ENCODE data around the gene SNTA1.
"Not testable (repeated sequence)": the region's sequence is repeated elsewhere in the genome, so short reads cannot be mapped to it uniquely, and the experiment has no call there.

Gene SNTA1

DNA sequence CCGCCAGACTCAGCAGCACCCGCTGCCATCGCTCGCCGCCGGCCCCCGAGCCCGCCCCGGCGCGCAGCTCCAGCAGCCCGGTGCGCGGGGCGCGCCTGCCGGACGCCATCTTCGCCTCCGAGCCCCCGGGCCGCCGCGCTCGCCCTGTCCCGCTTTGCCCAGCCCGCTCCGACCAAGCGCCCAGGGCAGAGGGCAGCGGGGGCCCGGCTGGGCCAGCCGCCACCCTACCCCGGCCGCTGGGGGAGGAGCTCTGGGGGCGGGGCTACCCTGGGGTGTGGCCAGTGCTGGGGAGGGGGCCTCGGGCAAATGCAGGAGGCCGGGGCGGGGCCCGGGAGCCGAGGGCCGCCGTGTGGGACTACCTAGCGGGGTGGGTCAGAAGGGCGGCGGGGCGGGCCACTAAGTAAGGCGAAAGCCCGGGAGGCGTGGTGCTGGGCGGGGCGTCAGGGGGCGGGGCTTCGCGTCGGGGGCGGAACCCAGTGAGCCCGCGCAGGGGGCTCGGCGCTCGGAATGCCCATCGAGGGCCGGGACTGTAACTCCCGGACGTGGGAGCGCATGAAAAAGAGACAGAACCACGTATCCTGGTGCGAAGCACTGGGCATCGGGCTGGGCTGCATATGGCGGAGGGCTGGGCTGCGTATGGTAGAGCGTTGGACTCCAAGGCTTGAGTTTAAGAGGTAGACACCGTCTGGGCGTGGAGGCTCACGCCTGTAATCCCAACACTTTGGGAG lies at the start of gene SNTA1:
TSS of gene SNTA1 (minus strand) at position 252 of the 728 bp plus-strand sequence. CDS start at position 109, 143 bp downstream.
- DNase-seq: peak; percentile 84

DNA sequence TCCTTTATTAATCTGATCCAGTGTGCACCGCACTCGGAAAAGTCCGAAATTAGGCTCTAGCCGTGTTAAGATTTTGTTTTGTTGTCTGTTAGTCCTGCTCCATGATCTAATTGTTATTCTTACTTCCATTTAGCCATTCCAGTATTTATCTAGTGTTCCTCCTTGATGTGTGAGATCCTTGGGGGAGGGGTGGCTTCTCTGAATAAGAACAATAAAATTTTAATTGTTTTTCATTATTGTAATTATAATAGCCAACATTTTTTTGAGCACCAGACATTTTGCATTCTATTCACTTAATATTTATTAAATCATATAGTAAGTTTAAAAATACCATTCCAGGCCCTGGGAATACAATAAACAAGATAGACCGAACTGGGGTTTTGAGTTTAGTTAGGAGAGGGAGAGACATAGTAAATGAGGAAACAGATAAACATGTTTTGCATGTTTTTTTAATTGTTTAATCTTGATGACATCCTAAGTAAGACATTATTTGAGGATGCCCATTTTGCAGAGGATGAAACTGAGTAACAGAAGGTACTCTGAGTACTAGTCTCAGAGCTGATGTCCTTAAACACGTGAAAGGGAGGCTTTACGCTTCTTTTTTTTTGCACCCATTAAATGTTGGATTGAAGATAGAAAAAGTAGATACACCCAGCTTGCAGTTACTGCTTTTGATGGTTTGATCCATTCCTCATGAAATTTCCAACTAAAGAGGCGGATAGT lies 47.5 kb upstream of the SNTA1 start:
- DNase-seq: peak; percentile 37

DNA sequence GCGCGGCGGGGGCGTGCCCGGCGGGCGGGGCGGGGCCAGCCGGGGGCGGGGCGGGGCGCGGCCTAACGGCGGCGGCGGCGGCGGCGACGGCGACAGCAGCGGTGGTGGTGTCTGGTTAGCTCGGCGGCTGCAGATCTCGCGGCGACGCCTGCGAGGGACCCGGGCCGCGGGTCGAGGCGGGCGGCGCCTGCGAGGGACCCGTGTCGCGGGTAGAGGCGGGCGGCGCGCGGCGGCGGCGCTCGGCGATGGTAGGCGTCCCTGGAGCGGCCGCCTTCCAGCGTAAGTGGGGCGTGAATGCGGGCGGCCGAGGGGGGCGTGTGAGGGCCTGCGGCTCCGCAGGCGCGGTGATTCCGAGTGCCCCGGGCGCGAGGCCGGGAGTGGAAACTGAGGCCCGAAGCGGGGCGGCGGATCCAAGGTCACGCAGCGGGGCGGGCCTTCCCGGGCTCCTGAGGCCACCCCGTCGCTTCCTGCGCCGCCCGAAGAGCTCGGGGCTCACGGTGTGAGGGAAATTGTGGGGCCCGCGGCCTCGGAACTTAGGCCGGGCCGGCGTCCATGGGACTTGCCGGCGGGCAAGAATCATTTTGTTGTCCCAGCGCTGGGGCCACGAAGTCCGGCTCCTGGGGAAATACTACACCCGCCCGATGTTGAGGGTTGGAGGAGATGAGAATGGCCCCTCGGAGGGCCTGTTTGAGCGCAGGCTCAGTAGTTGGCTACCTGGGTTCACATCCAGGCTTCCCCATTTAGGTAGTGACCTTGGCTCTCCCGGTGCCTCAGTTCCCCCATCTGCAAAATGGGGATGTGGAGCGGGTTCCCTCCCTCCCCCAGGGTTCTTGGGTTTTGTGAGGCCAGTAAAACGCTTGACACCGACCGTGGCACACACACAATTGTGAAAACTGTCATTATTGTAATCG lies 46.7 kb upstream of the SNTA1 start, which contains the start of gene CBFA2T2:
TSS of gene CBFA2T2 (plus strand) at position 74 of the 911 bp plus-strand sequence. CDS start at position 246, 172 bp downstream.
- DNase-seq: no peak

DNA sequence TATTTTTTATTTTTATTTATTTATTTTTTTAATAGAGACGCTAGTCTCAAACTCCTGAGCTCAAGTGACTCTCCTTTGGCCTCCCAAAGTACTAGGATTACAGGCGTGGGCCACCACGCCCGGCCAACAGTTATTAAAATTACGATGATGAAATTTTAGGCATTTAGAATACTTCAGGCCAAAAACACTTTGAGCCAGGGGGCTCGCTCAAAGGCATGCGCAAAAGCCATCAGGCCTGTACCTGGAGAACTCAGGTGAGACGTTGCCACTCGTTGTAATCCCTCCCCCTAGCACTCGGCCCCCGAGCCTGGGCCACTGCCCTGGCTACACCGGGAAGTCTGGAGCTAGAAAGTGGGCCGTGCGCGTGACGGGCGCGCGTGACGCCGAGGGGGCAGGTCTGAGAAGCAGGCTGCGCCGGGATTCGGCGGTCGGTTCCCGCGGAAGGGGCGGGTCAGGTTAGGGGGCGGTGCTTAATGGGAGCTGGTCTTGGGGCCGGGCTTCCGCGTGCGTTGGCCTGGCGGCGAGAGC lies 46.0 kb upstream of the SNTA1 start:
- peak; percentile 98 for DNase-seq

DNA sequence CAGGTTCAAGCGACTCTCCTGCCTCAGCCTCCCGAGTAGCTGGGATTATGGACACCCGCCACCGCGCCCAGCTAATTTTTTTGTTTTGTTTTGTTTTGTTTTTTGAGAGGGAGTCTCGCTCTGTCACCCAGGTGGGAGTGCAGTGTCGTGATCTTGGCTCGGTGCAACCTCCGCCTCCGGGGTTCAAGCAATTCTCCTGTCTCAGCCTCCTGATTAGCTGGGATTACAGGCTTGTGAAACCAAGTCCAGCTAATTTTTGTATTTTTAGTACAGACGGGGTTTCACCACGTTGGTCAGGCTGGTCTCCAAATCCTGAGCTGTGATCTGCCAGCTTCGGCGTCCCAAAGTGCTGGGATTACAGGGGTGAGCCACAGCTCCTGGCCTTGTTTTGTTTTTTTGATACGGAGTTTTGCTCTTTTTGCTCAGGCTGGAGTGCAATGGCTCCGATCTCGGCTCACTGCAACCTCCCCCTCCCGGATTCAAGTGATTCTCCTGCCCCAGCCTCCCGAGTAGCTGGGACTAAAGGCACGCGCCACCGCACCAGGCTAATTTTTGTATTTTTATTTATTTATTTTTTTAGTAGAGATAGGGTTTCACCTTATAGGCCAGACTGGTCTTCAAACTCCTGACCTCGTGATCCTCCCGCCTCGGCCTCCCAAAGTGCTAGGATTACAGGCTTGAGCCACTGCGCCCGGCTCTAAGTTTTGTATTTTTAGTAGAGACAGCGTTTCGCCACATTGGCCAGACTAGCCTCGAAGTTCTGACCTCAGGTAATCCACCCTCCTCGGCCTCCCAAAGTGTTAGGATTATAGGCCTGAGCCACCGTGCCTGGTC lies 45.3 kb upstream of the SNTA1 start:
- DNase-seq: not testable (repeated sequence)

DNA sequence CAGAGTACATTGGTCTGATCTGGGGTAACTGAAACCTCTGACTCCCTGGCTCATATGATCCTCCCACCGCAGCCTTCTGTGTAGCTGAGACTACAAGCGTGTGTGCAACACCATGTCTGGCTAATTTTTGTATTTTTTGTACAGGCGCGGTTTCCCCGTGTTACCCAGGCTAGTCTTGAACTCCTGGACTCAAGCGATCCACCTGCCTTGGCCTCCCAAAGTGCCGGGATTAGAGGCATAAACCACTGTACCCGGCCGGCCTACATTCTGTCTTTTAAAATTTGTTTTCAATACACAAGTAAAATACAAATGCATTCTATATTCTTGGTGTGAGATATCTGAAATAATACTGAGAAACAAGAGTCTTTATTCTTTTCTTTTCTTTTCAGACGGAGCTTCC lies 44.6 kb upstream of the SNTA1 start:
- no peak for DNase-seq

DNA sequence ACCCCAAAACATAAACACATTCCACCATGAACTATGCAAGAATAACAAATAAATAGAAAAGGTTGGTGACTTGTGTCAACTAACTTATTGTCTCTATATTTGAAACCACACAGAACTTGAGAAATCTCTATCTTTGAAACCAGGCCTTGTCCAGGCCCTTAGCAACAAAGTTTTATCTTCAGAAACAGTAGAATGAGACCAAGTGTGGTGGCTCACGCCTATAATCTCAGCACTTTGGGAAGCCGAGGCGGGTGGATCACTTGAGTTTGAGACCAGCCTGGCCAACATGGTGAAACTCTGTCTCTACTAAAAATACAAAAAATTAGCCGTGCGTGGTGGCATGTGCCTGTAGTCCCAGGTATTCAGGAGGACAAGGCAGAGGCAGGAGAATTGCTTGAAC lies 39.6 kb upstream of the SNTA1 start:
- DNase-seq: peak; percentile 60

DNA sequence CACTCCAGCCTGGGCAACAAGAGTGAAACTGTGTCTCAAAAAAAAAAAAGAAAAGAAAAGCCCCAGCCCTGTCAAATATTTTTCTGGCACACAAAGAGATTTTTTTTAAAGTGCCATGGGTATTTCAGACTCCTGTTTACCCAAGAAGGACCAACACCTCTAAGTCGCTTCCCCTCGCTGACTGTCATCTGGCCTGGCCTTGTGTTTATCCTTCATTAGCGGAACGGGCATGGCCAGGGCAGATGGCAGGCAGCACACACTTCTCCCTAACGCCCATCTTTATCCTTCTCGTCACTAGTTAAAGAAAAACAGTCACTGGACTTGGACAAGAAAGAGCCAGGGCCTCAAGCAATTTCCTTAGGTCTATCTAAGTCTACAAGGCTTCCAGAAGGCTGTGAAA lies 39.0 kb upstream of the SNTA1 start:
- no peak for DNase-seq

DNA sequence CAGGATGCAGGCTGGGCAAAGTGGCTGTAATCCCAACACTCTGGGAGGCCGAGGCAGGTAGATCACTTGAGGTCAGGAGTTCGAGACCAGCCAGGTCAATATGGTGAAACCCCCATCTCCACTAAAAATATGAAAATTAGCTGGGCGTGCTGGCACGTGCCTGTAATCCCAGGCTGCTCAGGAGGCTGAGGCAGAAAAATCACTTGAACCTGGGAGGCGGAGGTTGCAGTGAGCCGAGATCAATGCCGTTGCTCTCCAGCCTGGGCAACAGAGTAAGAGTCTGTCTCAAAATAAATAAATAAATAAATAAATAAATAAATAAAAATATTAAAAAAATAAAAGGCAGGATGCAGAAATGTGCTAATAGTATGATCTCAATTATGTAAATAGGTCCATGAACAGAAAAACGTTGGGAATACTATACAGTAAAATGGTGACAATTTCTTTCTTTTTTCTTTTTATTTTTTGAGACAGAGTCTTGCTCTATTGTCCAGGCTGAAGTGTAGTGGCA lies 37.9 kb upstream of the SNTA1 start:
- DNase-seq: no peak

DNA sequence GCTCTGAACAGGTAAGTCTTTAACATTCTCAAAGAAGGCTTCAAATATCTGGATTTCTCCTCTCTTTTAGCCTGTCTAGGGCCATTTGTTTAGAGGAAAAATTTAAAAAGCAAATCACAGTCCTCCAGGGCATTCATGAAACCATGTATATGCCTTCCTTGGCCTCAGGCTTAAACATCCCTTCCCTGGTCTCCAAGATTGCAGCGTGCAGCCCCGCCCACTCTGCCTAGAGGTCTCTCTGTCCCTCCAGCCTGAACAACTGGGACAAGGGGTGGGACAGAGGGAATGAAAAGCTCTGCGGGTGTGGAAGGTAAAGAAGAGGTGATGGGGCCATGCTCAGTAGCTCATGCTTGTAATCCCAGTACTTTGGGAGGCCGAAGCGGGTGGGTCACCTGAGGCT lies 36.5 kb upstream of the SNTA1 start:
- DNase-seq: no peak

DNA sequence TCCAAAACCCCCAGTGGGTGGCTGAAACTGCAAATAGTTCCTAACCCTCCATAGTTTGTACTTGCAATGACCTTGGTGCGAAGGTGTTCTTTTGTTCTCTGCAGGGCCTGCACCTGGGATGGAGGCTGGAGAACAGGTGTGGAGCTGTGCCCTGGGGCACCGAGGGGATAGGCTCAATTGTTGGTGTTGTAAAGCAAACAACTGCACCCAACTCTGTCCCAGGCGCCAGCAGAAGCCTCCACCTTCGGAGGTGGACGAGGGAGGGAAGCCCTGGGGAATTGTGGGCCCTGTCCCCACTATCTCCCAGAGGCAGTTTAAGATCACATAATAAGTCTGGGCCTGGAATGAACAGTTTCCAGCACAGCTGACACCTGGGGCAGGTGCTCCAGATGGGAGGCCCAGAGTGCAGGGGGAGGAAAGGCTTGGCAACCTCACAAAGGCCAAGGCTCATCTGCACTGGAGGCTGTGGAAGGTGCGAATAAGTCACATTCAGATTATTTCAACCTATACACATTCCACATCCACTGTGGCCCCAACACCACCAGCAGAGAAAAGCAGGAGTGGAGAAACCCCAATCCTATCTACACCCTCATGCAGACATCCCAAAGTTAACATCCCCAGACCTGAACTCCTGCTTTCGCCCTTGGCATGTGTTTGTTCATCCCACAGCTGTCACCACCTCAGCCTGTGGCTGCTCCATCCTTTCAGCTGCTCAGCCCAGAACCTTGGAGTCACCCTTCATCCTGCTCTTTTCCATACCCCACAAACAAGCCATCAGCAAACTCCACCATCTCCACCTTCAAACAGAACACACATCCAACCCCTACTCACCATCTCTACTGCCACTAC lies 34.0 kb upstream of the SNTA1 start:
- no peak for DNase-seq

DNA sequence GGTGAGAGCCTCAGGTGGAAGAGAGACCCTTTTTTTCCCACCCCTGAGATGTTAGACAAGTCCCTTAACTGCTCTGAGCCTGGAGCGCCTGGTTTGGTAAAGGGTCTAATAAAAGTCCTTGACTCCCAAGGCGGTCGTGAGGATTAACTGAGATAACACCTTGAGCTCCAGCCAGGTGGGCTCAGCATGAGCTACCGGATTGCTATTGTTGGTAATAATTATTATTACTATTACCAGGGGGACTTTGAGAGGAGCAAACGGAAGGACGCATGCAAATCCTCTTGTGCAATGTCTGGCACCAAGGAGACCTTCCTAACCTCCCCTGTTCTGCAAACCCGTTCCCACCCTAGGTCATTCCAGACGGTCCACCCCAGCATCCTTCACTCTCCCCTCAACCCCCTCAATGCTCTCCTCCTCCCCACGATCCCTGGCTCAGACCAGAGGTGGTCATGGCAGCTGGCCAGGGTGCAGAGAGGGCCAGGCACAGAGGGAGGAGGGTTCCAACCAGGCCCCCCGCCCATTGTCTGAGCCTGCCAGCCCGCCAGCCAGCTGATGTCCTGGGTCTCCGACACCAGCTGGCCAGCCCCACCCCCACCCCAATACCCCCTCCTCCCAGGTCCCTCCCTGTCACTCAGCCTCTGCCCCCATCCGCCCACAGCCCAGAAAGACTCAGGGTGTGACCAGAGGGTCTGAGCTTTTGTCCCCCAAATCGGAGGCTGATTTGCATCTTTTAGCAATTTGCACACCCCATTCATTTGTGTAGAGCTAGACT lies 32.0 kb upstream of the SNTA1 start:
- no peak for DNase-seq

DNA sequence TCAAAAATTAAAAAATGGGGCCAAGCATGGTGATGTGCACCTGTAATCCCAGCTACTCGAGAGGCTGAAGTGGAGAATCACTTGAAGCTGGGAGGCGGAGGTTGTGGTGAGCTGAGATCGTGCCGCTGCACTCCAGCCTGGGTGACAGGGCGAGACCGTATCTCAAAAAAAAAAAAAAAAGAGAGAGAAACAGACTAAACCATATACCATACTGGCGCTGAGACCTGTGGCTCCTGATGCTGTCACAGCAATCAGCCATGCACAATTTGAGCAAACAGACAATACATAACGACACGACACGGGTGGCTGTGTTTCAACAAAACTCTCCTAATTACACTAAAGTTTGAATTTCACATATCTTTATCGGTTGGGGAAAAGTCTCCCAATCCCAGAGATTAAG lies 31.4 kb upstream of the SNTA1 start:
- DNase-seq: no peak

DNA sequence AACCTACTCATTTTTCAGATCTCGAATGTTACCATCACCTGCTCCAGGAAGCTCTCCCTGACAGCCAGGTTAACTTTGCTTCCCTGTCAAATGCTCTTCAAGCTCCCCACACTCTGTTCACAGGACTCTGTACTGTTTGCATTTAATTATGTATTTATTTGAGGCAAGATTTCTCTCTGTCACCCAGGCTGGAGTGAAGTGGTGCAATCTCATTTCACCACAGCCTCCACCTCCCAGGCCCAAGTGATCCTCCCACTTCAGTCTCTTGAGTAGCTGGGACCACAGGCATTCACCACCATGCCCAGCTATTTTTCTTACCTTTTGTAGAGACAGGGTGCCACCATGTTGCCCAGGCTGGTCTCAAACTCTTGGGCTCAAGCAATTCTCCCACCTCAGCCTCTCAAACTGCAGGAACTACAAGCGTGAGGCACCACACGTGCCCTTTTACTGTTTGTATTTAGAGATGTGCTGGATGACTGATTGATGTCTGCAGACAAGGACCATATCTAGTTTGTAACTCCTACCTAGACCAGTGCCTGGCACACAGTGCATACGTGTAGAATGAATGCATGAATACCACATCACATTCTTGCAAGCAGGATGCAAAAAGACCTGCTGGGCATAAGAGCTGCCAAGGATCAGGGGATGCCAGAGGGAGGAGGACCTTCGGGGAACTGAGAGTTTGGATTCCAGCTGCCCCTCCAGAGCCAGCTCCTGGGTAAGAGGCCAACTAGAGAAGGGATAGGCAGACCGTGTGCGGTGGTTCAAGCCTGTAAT lies 30.7 kb upstream of the SNTA1 start:
- DNase-seq: no peak

DNA sequence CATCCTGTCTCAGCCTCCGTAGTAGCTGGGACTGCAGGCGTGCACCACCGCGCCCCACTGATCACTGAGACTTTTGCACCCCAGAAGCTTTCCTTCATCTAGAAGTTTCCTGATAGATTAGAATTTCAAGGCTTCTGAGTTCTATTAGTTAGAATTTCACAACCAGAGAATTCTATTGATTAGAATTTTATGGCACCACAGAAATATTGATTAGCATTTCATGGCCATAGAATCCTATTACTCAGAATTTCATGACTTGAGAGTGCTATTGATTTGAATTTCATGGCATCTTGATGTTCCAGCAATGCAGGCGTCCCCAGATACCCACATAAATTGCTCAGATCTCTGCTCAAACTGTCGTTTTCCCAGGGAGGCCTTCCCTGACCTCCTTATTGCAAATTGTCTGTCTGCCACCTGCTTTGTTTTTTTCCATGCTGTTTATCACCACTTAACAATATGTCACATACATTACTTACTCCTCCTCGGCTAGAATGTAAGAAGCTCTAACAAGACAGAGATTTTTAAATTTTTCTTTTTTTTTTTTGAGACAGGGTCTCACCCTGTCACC lies 29.4 kb upstream of the SNTA1 start:
- DNase-seq: no peak

DNA sequence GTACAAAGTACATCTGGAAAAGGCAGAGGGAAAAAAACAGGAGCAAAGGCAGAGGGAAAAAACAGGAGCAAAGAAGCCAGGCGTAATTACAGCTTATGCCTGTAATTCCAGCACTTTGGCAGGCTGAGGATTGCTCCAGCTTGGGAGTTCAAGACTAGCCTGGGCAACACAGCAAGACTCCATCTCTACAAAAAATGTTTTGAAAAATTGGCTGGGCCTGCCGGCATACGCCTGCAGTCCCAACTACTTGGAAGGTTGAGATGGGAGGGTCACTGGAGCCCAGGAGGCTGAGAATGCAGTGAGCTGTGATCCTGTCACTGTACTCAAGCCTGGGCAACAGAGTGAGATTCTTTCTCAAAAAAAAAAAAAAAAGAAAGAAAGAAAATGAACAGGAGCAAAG lies 27.3 kb upstream of the SNTA1 start:
- no peak for DNase-seq

DNA sequence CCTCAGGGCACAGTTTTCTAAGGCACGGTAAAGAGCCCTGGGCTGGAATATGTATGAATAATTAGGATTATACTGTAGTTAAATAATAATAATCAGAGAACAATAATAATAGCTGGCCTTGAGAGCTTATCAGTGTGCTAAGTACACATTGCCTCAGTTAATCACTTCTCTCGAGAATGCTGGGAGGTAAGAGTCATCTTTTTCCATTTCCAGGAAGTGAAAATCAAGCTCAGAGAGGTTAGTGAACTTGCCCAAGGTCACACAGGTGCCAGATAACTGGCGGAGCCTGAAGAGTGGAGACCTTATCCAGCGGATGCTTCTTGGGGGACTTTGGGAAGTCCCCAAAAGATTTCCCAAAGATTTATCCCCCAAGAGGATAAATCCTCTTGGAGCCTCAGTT lies 26.9 kb upstream of the SNTA1 start:
- DNase-seq: no peak

DNA sequence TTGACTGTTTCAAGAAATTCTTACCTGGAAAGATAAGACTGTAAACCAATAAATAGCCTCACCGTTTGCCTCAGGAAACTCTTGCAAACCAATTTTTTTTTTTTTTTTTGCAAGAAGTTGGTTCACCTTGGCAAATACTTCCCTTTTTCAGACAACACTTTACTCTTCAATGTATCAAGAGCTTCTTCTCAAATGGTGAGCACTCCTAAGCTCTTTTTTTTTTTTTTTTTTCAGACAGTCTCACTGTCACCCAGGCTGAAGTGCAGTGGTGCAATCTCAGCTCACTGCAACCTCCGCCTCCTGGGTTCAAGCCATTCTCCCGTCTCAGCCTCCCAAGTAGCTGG lies 22.7 kb upstream of the SNTA1 start:
- DNase-seq: no peak

Data from hematopoietic multipotent progenitor cell treated with erythropoietin and hydrocortisone succinate and interleukin-3 and kit ligand, for 6 days (in vitro differentiated cells).